Right atrium auricular region (tissue), 2 donors: ENCODE measurements around the gene PLXDC2. TPM values are rescaled to one million over a fixed set of nuclear protein-coding genes. Genes with fewer than 3 reads are reported as not detected.

Source experiments
- DNase-seq: peaks from one replicate; pipeline ENCODE4 v3.0.0-alpha.2; 2019; ENCODE audit warnings: low spot score
- H3K27ac ChIP-seq, 2 donors: fragments of 200-600 bp; sonication (generic); 1 replicate in 1 of 2; 2 replicates in 1 of 2; pipeline ENCODE4 v1.5.1; 2016 to 2019
- H3K27me3 ChIP-seq, 2 donors: fragments of 200-600 bp; sonication (generic); one replicate each; pipeline versions ENCODE4 v1.5.1 to v1.6.0; 2017 to 2019
- H3K36me3 ChIP-seq: fragments of 200-600 bp; sonication (generic); one replicate; pipeline ENCODE4 v1.5.1; 2016
- H3K4me1 ChIP-seq, 2 donors: fragments of 200-600 bp; sonication (generic); one replicate each; pipeline versions ENCODE4 v1.5.1 to v1.6.0; 2017 to 2019
- H3K4me3 ChIP-seq, 2 donors: fragments of 200-600 bp; sonication (generic); 1 replicate in 1 of 2; 2 replicates in 1 of 2; pipeline ENCODE4 v1.5.1; 2017 to 2019; ENCODE audit warnings: mild to moderate bottlenecking in 1 of 2, moderate library complexity in 1 of 2
- H3K9me3 ChIP-seq, 2 donors: fragments of 200-600 bp; sonication (generic); one replicate each; pipeline ENCODE4 v1.5.1; 2019
- total RNA-seq, 2 donors: library from RNA; depleted of rRNA; stranded (reverse); fragments of >200 nt; gene quantifications; one replicate each; pipeline ENCODE4 v1.1.0, GENCODE V29; 2016
- TF ChIP-seq, protein P1 (sequence below), 2 donors: fragments of 200-600 bp; sonication (generic); IDR thresholded peaks; one replicate each; pipeline ENCODE4 v1.5.1; 2019; ENCODE audit warnings: antibody characterized with exemption in 2 of 2

PLXDC2 gene
- total RNA-seq, 2 donors from 2014 or later, result 24.0 to 43.6 TPM

DNA sequence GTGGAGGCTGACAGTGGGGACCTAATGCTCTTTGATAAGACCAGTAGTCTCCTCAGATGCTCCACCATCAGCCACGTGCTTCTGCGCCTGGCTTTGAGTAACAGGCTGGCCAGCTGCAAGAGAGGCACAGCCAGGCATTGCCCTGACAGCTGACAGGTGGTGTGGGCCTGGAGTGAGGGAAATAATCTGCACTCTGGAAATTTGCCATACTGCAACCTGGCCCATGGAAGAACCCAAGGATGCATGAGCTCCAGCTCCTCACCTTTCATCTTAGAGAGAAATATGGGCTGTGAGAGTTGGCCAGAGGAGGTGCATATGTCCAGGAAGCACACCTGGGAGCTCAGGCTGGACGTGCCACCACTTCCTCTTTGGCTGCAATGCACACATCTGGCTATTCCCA is 118.9 kb downstream of the PLXDC2 start:
- H3K27me3 ChIP-seq, result no peaks in the 10 kb centered on the region
- TF ChIP-seq, protein P1, sequence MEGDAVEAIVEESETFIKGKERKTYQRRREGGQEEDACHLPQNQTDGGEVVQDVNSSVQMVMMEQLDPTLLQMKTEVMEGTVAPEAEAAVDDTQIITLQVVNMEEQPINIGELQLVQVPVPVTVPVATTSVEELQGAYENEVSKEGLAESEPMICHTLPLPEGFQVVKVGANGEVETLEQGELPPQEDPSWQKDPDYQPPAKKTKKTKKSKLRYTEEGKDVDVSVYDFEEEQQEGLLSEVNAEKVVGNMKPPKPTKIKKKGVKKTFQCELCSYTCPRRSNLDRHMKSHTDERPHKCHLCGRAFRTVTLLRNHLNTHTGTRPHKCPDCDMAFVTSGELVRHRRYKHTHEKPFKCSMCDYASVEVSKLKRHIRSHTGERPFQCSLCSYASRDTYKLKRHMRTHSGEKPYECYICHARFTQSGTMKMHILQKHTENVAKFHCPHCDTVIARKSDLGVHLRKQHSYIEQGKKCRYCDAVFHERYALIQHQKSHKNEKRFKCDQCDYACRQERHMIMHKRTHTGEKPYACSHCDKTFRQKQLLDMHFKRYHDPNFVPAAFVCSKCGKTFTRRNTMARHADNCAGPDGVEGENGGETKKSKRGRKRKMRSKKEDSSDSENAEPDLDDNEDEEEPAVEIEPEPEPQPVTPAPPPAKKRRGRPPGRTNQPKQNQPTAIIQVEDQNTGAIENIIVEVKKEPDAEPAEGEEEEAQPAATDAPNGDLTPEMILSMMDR (IDR thresholded peaks at IDR 0.05), result no peak
- DNase-seq, result no peak

DNA sequence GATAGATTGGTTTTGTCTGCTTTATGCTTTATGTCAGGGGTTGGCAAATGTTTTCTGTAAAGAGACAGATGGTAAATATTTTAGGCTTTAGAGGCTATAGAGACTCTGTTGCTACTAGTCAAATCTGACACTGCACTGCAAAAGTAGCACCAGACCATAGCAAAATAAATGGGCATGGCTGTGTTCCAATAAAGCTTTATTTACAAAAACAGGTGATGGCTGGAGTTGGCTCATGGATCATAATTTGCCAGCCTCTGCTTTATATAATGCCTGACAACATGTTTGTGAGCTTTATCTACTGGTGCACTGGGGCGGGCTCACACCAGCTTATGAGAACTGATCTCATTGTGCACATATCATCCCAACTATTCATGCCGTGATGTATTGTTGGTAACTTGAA is 120.1 kb downstream of the PLXDC2 start:
- no peaks in the 10 kb centered on the region for H3K27me3 ChIP-seq
- H3K4me3 ChIP-seq, result no peak overlapping the region
- TF ChIP-seq, protein P1 (IDR thresholded peaks at IDR 0.05), result no peak
- no peak overlapping the region for H3K27ac ChIP-seq
- no peak for DNase-seq
- no peaks in the 10 kb centered on the region for H3K9me3 ChIP-seq
- H3K4me1 ChIP-seq, result peaks cover 0 to 22% of the 10 kb centered on the region in 2 donors
- H3K36me3 ChIP-seq, result no peaks in the 10 kb centered on the region

More for the DNA sequence above, 118.9 kb downstream of the PLXDC2 start:
- Histone ChIP-seq H3K9me3 (no peaks in the 10 kb centered on the region), H3K36me3 (no peaks in the 10 kb centered on the region), H3K4me3 (no peak overlapping the region), H3K4me1 (peaks cover 0 to 29% of the 10 kb centered on the region in 2 donors), H3K27ac (no peak overlapping the region)

DNA sequence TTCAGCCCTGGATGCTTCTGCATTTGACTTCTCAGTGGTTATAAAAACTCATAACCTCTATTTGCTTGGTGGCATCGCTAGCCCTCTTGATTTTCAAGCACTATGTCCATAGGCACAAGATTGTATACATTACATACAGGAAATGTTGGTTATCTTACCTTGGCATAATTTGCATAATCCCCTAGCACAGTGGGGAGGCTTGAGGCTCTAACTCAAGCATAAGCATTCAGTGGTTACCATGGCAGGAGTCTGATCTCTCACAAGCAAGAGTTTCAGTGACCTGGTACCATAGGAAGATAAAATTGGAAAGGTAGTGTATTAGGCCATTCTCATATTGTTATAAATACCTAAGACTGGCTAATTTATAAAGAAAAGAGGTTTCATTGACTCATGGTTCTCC is 121.8 kb downstream of the PLXDC2 start:
- Histone ChIP-seq H3K27me3 (no peaks in the 10 kb centered on the region), H3K36me3 (no peaks in the 10 kb centered on the region), H3K27ac (no peak overlapping the region), H3K9me3 (no peaks in the 10 kb centered on the region), H3K4me3 (no peak overlapping the region), H3K4me1 (peaks cover 0 to 11% of the 10 kb centered on the region in 2 donors)
- no peak for DNase-seq
- TF ChIP-seq, protein P1 (IDR thresholded peaks at IDR 0.05), result no peak

GRCh38 chr10:19941206-19941880 is 125.1 kb downstream of the PLXDC2 start:
- Histone ChIP-seq H3K27me3 (no peaks in the 10 kb centered on the region), H3K27ac (peak overlapping the region in 1 of 2 donors; percentile 18), H3K4me1 (peaks cover 0 to 29% of the 10 kb centered on the region in 2 donors), H3K9me3 (no peaks in the 10 kb centered on the region), H3K4me3 (no peak overlapping the region), H3K36me3 (no peaks in the 10 kb centered on the region)
- TF ChIP-seq, protein P1 (IDR thresholded peaks at IDR 0.05), result no peak
- DNase-seq, result no peak

DNA sequence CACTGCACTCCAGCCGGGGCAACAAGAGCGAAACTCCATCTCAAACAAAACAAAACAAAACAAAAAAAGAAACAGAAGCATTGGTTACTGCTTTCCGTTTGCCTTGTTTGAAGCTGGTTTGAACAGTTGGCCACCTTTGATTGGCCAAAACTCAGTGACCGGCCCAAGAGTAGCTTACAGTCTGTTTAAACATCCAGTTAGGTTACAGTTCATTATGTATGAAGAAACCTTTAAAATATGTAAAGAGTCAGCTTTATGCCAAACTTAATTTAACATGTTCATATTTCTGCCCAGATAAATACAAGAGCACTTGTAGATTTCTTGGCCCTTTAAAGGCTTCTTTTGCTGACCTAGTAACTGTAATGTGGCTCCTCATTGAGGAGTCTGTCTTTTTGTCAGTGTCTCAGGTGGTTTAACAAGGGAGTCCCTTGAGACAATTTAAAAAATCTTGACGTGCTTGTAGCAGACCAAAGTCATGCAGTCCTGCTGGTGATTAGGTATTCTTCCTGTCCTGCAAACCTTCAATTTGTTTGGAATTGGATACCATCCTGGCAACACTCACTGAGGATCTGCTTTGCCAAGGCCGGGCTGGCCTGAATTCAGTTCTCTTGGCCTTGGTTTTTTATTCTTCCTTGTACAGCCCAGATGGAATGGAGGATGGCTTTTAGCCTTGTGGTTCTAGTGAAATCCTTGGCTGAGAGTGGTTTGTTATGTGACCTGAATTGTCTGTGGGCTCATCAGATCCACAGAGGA is 128.9 kb downstream of the PLXDC2 start:
- Histone ChIP-seq H3K27me3 (no peaks in the 10 kb centered on the region), H3K4me3 (no peak overlapping the region), H3K9me3 (no peaks in the 10 kb centered on the region), H3K4me1 (peaks cover 0 to 39% of the 10 kb centered on the region in 2 donors), H3K36me3 (no peaks in the 10 kb centered on the region), H3K27ac (peak overlapping the region in 1 of 2 donors; percentile 50)
- TF ChIP-seq, protein P1 (IDR thresholded peaks at IDR 0.05), result no peak
- DNase-seq, result no peak
